ENCODE data around the gene RPS27.
"Not testable (repeated sequence)": the region's sequence is repeated elsewhere in the genome, so short reads cannot be mapped to it uniquely, and the experiment has no call there.

The RPS27 gene

DNA sequence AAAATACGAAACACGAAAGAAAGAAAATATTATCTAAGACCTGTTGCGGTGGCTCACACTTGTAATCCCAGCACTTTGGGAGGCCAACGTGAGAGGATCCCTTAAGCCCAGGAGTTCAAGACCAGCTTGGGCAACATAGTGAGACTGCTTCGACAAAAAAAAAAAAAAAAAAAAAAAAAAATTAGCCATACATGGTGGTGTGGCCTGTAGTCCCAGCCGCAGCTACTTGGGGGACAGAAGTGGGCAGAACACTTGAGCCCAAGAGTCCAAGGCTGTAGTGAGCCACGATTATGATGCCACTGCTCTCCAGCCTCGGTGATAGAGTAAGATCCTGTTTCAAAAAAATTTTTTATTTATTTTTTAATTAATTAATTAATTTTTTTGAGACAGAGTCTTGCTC is 2.9 kb upstream of the RPS27 start:
- DNase-seq: no peak

DNA sequence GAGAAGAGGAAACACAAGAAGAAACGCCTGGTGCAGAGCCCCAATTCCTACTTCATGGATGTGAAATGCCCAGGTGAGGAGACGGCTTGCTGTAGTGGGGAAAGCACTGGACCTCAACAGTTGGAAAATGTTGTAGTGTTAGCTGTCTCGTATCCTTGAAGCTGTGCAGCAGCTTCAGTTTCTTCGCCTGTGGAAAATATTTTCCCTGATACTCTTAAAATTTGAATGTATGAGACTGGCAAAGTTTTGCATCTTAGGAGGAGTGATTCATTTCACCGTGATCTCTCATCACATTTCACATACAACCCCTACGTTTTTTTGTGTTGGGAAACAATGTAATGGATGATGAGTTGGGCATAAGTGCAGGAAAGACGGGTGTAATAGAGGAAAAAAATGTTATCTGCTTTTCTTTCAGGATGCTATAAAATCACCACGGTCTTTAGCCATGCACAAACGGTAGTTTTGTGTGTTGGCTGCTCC is 629 bp downstream of the RPS27 start:
- DNase-seq: no peak

DNA sequence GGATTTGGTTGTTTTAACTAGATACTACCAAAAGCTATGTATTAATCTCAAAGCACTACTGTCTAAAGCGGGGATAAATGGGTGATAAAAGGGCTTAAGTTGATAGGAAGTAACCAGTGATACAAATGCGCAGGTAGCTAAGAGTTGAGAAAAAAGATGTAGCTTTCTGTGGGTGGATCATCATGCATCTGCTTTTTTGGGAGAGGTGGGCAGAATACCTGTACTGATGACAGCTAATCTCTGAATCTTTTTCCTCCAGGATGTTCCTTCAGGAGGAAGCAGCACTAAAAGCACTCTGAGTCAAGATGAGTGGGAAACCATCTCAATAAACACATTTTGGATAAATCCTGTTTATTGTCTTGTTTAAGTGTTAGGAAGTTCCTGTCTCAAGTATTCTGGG is 1.2 kb downstream of the RPS27 start:
- DNase-seq: no peak

DNA sequence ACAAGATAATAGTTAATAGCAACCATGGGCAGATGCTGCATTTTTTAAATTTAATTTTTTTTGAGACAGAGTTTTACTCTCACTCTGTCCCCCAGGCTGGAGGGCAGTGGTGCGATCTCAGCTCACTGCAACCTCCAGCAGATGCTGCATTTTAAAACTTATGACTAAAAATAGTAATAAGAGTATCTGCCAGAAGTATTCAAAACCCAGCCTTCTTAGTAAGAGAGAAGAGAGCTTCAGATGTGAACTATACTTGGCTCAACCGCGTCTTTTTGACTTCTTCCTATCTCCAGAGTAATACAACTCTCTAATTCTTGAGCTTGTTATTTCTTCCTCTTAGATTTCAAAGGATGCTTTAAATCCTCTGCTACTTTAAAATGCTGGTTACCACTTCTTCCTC is 4.6 kb downstream of the RPS27 start:
- DNase-seq: no peak

DNA sequence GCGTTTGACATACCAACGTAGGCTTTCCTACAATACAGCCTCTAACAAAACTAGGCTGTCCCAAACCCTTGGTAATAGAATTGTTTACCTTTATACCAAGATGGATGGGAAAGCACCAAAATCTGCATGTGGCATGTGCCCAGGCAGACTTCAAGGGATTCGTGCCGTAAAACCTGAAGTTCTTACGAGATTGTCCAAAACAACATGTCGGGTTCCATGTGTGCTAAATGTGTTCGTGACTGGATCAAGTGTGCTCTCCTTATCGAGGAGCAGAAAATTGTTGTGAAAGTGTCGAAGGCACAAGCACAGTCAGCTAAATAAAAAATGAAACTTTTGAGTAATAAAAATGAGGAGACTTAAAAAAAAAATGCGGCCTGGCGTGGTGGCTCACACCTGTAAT is 5.1 kb downstream of the RPS27 start:
- no peak for DNase-seq

DNA sequence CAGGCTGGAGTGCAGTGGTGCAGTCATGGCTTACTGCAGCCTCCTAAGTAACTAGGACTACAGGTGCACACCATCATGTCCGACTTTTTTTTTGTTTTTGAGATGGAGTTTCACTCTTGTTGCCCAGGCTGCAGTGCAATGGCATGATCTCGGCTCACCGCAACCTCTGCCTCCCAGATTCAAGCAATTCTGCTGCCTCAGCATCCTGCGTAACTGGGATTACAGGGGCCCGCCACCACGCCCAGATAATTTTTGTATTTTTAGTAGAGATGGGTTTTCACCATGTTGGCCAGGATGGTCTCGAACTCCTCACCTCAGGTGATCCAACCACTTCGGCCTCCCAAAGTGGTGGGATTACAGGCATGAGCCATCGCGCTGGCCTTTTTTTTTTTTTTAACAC is 6.3 kb downstream of the RPS27 start:
- not testable (repeated sequence) for DNase-seq

DNA sequence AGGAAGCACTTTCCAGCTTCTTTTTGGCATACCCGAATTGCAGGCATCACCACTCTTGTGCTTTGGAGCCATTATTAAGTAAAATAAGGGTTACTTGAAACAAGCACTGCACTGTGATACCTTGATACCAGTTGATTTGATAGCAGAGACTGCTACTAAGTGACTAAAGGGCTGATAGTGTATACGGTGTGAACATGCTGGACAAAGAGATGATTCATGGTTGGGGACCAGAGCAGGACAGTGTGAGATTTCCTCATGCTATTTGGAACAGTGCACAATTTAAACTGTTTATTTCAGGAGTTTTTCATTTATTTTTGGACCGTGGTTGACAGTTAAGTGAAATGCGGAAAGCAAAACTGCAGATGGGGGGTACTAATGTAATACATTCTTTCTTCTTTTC is 9.9 kb downstream of the RPS27 start:
- no peak for DNase-seq

DNA sequence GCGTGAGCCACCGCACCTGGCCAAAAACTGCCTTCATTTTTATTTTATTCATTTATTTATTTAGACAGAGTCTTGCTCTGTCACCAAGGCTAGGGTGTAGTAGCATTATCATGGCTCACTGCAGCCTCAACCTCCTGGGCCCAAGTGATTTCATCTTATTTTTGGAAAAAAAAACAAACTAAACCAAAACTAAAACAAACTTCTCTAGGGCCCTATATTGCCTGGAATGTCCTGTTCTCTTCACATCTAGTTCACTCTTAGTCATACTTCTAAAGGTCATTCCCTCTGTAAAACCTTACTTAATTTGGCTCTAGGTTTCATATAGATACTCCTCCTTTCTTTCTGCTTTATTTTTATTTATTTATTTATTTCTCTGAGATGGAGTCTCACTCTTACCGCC is 15.6 kb downstream of the RPS27 start:
- no peak for DNase-seq

DNA sequence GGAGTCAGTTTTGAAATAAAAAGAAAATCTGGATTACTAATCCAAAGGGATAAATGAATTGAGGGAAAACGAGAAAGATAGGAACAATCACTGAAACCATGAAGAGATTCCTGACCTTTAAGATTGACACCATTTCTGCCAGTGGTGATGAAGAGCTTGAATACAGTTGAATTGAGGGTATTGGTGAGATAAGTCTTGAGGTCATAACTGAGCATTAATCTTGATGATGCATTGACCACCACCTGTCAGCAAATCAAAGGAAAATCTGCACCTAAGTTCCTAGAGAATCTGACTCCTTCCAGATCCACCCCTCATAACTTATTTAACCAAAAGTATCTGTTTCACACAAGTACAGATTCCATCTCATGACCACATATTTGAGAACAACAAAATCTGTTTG is 21.6 kb downstream of the RPS27 start:
- no peak for DNase-seq

DNA sequence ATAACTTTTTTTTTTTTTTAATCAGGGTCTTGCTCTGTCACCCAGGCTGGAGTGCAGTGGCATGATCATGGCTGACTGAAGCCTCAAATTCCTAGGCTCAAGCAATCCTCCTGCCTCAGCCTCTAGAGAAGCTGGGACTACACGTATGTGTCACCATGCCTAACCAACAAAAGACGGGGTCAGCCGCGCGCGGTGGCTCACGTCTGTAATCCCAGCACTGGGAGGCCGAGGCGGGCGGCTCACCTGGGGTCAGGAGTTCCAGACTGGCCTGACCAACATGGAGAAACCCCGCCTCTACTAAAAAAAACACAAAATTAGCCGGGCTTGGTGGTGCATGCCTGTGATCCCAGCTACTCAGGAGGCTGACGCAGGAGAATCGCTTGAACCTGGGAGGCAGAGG is 22.0 kb downstream of the RPS27 start:
- DNase-seq: not testable (repeated sequence)

DNA sequence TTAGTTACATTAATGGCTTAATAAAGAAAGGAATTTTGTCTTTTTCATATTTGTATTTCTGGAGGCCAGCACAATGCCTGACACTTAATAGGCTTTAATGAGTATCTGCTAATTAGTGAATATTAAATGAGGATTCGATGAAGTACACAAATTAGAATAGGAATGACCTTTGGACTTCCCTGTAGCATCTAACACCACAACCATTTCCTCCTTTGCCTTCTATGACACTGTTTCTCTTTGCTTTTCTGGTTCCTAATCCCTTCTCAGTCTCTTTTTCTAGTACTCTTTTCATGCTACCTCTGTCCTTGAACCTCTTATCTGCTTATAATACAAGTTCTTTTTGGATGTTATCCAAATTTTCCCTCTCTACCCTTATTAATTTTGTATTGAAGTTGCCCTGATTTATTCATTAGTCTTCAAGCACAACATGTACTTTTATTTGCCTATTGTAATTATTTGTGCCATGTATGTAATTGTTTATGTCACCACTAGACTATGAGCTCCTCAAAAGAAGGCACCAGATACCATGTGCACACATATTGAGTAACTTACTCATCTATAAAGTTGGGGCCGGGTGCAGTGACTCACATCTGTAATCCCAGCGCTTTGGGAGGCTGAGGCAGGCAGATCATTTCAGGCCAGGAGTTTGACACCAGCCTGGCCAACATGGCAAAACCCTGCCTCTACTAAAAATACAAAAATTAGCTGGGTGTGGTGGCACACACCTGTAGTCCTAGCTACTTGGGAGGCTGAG is 23.8 kb downstream of the RPS27 start:
- no peak for DNase-seq

DNA sequence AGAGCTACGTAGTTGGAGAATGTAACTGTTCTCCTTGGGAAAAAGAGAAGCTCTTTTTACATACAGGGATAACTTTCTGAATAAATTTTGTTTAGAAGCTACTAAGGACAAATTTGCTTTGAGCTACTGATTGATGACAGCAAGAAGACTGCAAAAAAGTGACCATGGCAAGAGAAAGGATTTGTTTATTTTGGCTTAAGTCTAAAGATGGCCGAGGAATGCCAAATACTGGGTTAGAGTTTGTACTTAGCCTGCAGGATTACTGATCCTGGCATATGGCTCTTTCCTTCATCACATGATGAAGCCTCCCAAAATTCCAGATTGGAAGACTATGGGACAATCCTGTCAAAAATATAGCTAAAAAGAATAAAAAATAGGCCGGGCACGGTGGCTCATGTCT is 28.7 kb downstream of the RPS27 start:
- DNase-seq: no peak

DNA sequence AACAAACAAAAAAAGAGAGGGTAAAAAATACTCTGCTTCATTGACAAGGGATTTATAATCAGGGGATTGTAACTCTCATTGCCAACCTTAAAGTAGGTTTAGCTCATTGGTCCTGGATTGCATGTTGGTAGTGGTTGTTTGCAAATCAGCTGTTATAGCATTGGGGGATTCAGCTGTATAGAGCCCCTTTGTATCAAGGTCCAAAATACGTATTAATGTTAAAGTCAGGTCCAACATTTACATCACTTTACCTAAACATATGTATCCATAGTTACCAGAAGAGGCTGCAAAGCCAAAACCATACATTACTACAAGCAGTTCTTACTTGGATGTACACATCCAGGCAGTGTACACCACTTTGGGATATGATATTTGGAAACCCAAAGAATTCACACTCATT is 29.4 kb downstream of the RPS27 start:
- DNase-seq: no peak

DNA sequence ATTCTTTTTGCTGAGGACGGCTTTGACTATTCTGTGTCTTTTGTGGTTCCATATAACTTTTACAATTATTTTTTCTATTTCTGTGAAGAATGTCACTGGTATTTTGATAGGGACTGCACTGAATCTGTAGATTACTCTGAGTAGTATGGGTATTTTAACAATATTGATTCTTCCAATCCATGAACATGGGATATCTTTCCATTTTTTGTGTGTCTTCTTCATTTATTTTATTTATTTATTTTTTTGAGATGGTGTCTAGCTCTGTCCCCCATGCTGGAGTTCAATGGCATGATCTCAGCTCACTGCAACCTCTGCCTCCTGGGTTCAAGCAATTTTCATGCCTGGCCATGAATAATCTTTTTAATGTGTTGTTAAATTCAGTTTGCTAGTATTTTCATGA is 43.1 kb downstream of the RPS27 start:
- not testable (repeated sequence) for DNase-seq

Data from femur (tissue), 1 donor.